ENCODE data around the gene PDZD8. TPM values are rescaled to one million over a fixed set of nuclear protein-coding genes. Genes with fewer than 3 reads are reported as not detected.

PDZD8 gene
- polyA plus RNA-seq, 1 experiment = 13.6 TPM

- Histone ChIP-seq H3K36me3 (ENCODE audit: control insufficient read depth, insufficient read depth, low read length) (peaks cover 3% of the 10 kb centered on the region), H3K27me3 (ENCODE audit: control insufficient read depth, insufficient read depth, low read length) (no peaks in the 10 kb centered on the region), H3K4me3 (ENCODE audit: low read depth, low read length) (no peak overlapping the region)
- DNase-seq (ENCODE audit: low read depth) = no peak
- no peak for TF ChIP-seq CTCF (IDR thresholded peaks at IDR 0.05; ENCODE audit: insufficient read depth, low read depth, low read length)
- ChIA-PET POLR2A (no interaction called here), CTCF (interaction anchor here (1.6 to 1.7 kb wide), 2 partner anchors 34 to 58 kb away, joined by 4 to 5 read pairs; no protein-coding TSS in a partner anchor)
These were observed 90.3 kb downstream of the PDZD8 start for GRCh38 chr10:117284716-117285494.

- ChIA-PET POLR2A (no interaction called here), CTCF (interaction anchor here (0.8 kb wide), 1 partner anchor 24 kb away, joined by 3 read pairs; no protein-coding TSS in a partner anchor)
- Histone ChIP-seq H3K4me3 (ENCODE audit: low read depth, low read length) (no peak overlapping the region), H3K36me3 (ENCODE audit: control insufficient read depth, insufficient read depth, low read length) (no peaks in the 10 kb centered on the region), H3K27me3 (ENCODE audit: control insufficient read depth, insufficient read depth, low read length) (no peaks in the 10 kb centered on the region)
- TF ChIP-seq CTCF (IDR thresholded peaks at IDR 0.05; ENCODE audit: insufficient read depth, low read depth, low read length) = no peak
- DNase-seq (ENCODE audit: low read depth) = no peak
These were observed 97.6 kb downstream of the PDZD8 start for GRCh38 chr10:117277675-117278074.

GRCh38 chr10:117275121-117275520 lies 100.1 kb downstream of the PDZD8 start:
- CTCF ChIA-PET = no interaction called here
- POLR2A ChIA-PET = no interaction called here
- no peak for DNase-seq (ENCODE audit: low read depth)
- H3K36me3 ChIP-seq (ENCODE audit: control insufficient read depth, insufficient read depth, low read length) = no peaks in the 10 kb centered on the region
- no peak for TF ChIP-seq CTCF (IDR thresholded peaks at IDR 0.05; ENCODE audit: insufficient read depth, low read depth, low read length)
- H3K4me3 ChIP-seq (ENCODE audit: low read depth, low read length) = no peak overlapping the region
- no peaks in the 10 kb centered on the region for H3K27me3 ChIP-seq (ENCODE audit: control insufficient read depth, insufficient read depth, low read length)

GRCh38 chr10:117274509-117274908 lies 100.7 kb downstream of the PDZD8 start:
- no peak overlapping the region for H3K4me3 ChIP-seq (ENCODE audit: low read depth, low read length)
- no peaks in the 10 kb centered on the region for H3K27me3 ChIP-seq (ENCODE audit: control insufficient read depth, insufficient read depth, low read length)
- TF ChIP-seq CTCF (IDR thresholded peaks at IDR 0.05; ENCODE audit: insufficient read depth, low read depth, low read length) = no peak
- CTCF ChIA-PET = no interaction called here
- POLR2A ChIA-PET = no interaction called here
- H3K36me3 ChIP-seq (ENCODE audit: control insufficient read depth, insufficient read depth, low read length) = no peaks in the 10 kb centered on the region
- DNase-seq (ENCODE audit: low read depth) = no peak

GRCh38 chr10:117273980-117274379 lies 101.3 kb downstream of the PDZD8 start:
- TF ChIP-seq CTCF (IDR thresholded peaks at IDR 0.05; ENCODE audit: insufficient read depth, low read depth, low read length) = no peak
- CTCF ChIA-PET = no interaction called here
- Histone ChIP-seq H3K27me3 (ENCODE audit: control insufficient read depth, insufficient read depth, low read length) (no peaks in the 10 kb centered on the region), H3K36me3 (ENCODE audit: control insufficient read depth, insufficient read depth, low read length) (no peaks in the 10 kb centered on the region), H3K4me3 (ENCODE audit: low read depth, low read length) (no peak overlapping the region)
- no peak for DNase-seq (ENCODE audit: low read depth)
- POLR2A ChIA-PET = no interaction called here
